Loucy (cell line): ENCODE results near the gene GRID1.

Experiments used
- H2AFZ ChIP-seq: fragments of 200-600 bp; sonication (generic); 2 replicates; pipeline ENCODE4 v1.6.0; 2016; ENCODE audit warnings: antibody characterized with exemption, mild to moderate bottlenecking, low read length, moderate library complexity
- H3F3A ChIP-seq: fragments of 200-600 bp; 2 replicates; pipeline ENCODE4 v1.6.0; 2016; ENCODE audit warnings: antibody characterized with exemption, low read depth, mild to moderate bottlenecking
- H3K27me3 ChIP-seq: fragments of 200-600 bp; sonication (generic); 2 replicates; pipeline ENCODE4 v1.6.1; 2014; ENCODE audit warnings: low read length, mild to moderate bottlenecking; ENCODE audit not compliant: insufficient read depth, poor library complexity, severe bottlenecking
- H3K36me3 ChIP-seq: fragments of 200-600 bp; sonication (generic); 2 replicates; pipeline ENCODE4 v1.6.1; 2016; ENCODE audit warnings: low read length; ENCODE audit not compliant: insufficient read depth
- H3K4me1 ChIP-seq: fragments of 200-600 bp; sonication (generic); 2 replicates; pipeline ENCODE4 v1.5.1; 2014; ENCODE audit warnings: low read length, mild to moderate bottlenecking; ENCODE audit not compliant: insufficient read depth, poor library complexity, severe bottlenecking
- H3K4me2 ChIP-seq: fragments of 200-600 bp; sonication (generic); 2 replicates; pipeline ENCODE4 v1.6.0; 2014; ENCODE audit warnings: antibody characterized with exemption, low read length, low read depth, mild to moderate bottlenecking; ENCODE audit not compliant: poor library complexity, severe bottlenecking
- H3K4me3 ChIP-seq: fragments of 200-600 bp; sonication (generic); 2 replicates; pipeline ENCODE4 v1.5.1; 2014; ENCODE audit warnings: low read length, mild to moderate bottlenecking, mixed read lengths; ENCODE audit not compliant: poor library complexity, severe bottlenecking
- H3K79me2 ChIP-seq: fragments of 200-600 bp; sonication (generic); 2 replicates; pipeline ENCODE4 v1.6.1; 2014; ENCODE audit warnings: low read length; ENCODE audit not compliant: insufficient read depth
- H3K9ac ChIP-seq: fragments of 200-600 bp; sonication (generic); 2 replicates; pipeline ENCODE4 v1.6.0; 2014; ENCODE audit warnings: mild to moderate bottlenecking, low read depth, low read length, moderate library complexity; ENCODE audit not compliant: poor library complexity, severe bottlenecking
- H3K9me2 ChIP-seq: fragments of 200-600 bp; sonication (generic); replicated peaks from 2 replicates; pipeline ENCODE4 v1.6.1; 2016; ENCODE audit warnings: low read depth, low read length, mixed read lengths
- H3K9me3 ChIP-seq: fragments of 200-600 bp; sonication (generic); 2 replicates; pipeline ENCODE4 v1.6.1; 2014; ENCODE audit warnings: mild to moderate bottlenecking, antibody characterized with exemption, low read length, low read depth; ENCODE audit not compliant: insufficient read depth
- H4K20me1 ChIP-seq: fragments of 200-600 bp; sonication (generic); 2 replicates; pipeline ENCODE4 v1.6.0; 2014; ENCODE audit warnings: antibody characterized with exemption, low read length, mild to moderate bottlenecking; ENCODE audit not compliant: insufficient read depth, poor library complexity, severe bottlenecking
- CTCF ChIP-seq: fragments of 200-600 bp; sonication (generic); conservative IDR thresholded peaks from 2 replicates; pipeline ENCODE4 v1.5.1; 2014; ENCODE audit warnings: mild to moderate bottlenecking, antibody characterized with exemption, low read length
- EZH2phosphoT487 ChIP-seq: fragments of 200-600 bp; IDR thresholded peaks from 2 replicates; pipeline ENCODE4 v1.6.1; 2018; ENCODE audit warnings: antibody characterized with exemption, mild to moderate bottlenecking, moderate library complexity, borderline replicate concordance

The GRID1 gene

GRCh38 chr10:85926136-85926535 is 440.5 kb downstream of the GRID1 start:
- H3K9me2 ChIP-seq, result no peaks in the 10 kb centered on the region
- TF ChIP-seq EZH2phosphoT487 (no peak), CTCF (no peak)
- no peak overlapping the region for H3K4me2 ChIP-seq
- H3F3A ChIP-seq, result no peaks in the 10 kb centered on the region
- no peak overlapping the region for H3K9ac ChIP-seq
- H2AFZ ChIP-seq, result no peak overlapping the region
- no peaks in the 10 kb centered on the region for H3K27me3 ChIP-seq
- H3K79me2 ChIP-seq, result no peaks in the 10 kb centered on the region
- no peaks in the 10 kb centered on the region for H4K20me1 ChIP-seq
- no peak overlapping the region for H3K4me3 ChIP-seq
- no peaks in the 10 kb centered on the region for H3K36me3 ChIP-seq
- H3K9me3 ChIP-seq, result no peaks in the 10 kb centered on the region
- no peaks in the 10 kb centered on the region for H3K4me1 ChIP-seq

- Histone ChIP-seq H3K4me2 (no peak overlapping the region), H3K79me2 (no peaks in the 10 kb centered on the region), H3K4me3 (no peak overlapping the region), H3K9ac (no peak overlapping the region), H3F3A (no peaks in the 10 kb centered on the region), H3K9me2 (no peaks in the 10 kb centered on the region), H3K36me3 (no peaks in the 10 kb centered on the region), H3K9me3 (no peaks in the 10 kb centered on the region), H2AFZ (no peak overlapping the region), H4K20me1 (no peaks in the 10 kb centered on the region), H3K4me1 (no peaks in the 10 kb centered on the region), H3K27me3 (no peaks in the 10 kb centered on the region)
- TF ChIP-seq CTCF (no peak), EZH2phosphoT487 (no peak)
These were observed 441.3 kb downstream of the GRID1 start for GRCh38 chr10:85925201-85925750.

GRCh38 chr10:85924382-85925102 is 442.1 kb downstream of the GRID1 start:
- H4K20me1 ChIP-seq, result no peaks in the 10 kb centered on the region
- no peaks in the 10 kb centered on the region for H3K9me2 ChIP-seq
- H3K27me3 ChIP-seq, result no peaks in the 10 kb centered on the region
- H3K9ac ChIP-seq, result no peak overlapping the region
- no peak overlapping the region for H2AFZ ChIP-seq
- H3K79me2 ChIP-seq, result no peaks in the 10 kb centered on the region
- no peaks in the 10 kb centered on the region for H3F3A ChIP-seq
- no peaks in the 10 kb centered on the region for H3K4me1 ChIP-seq
- no peaks in the 10 kb centered on the region for H3K9me3 ChIP-seq
- no peak overlapping the region for H3K4me2 ChIP-seq
- H3K4me3 ChIP-seq, result no peak overlapping the region
- TF ChIP-seq EZH2phosphoT487 (no peak), CTCF (no peak)
- no peaks in the 10 kb centered on the region for H3K36me3 ChIP-seq
